ENCODE measurements around the gene WDR53. TPM values are rescaled to one million over a fixed set of nuclear protein-coding genes. Genes with fewer than 3 reads are reported as not detected.

Gene WDR53
- total and polyA plus RNA-seq, 9 of the 15 experiments (the other 6 are each of a cell fraction or from before 2014, with no cell fraction given), result 13.0 to 34.5 (median 20.9) TPM

DNA sequence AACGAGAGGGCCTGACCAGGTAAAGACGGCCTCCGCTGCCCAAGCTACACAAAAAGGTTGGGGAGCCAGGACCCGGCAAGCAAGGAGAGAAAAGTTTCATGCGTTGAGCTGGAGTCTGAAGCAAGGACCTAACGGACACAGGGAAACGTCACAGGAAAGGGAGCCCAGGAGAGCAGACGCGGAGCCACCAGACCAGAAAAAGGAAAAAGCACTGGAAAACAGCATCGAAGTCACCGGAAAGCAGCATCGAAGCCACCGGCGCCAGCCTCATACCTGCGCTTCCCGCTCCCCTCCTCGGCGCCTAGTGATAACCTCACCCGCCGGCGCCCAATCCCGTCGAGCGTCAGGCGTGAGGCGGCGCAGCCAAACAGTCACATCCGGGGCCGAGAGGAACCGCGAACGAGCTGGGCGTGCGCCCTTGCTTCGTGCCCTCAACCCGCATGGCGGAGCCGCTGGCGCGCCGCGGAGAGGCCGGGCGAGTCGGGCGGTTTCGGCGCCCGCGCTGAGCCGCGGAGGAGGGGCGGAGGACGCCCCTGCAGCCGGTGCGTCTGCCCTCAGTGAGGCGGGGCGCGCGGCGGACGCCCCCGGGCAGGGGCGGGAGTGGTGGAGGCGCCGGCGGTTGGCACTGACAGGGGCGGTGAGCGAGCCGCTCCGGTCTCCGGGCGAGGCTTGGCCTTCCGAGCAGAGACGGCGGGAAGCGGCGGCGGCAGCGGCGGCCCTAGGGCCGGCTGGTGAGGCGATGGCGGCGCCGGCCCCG, at the start of gene WDR53, which contains the start of gene FBXO45 (continued):
- TF ChIP-seq GABPA (tag; conservative IDR thresholded peaks at IDR 0.05; ENCODE audit: low read depth) (peak; percentile 96), ZNF586 (CRISPR knock-in tag; conservative IDR thresholded peaks at IDR 0.05) (no peak), C11orf30 (IDR thresholded peaks at IDR 0.05; ENCODE audit: low read depth) (peak; percentile 99), UBTF (IDR thresholded peaks at IDR 0.05; ENCODE audit: borderline replicate concordance in 1 of 2, low read depth in 2 of 2, low read length in 2 of 2) (peak; percentile 92 to 95), TBL1XR1 (IDR thresholded peaks at IDR 0.05; ENCODE audit: low read length in 2 of 2) (peak in 1 of 2 experiments; percentile 95; a peak in 2 of 4 replicates), ESRRA (IDR thresholded peaks at IDR 0.05; ENCODE audit: borderline replicate concordance, low read depth) (peak; percentile 86; the same call in 1 of the 2 replicates), NFXL1 (CRISPR knock-in tag; IDR thresholded peaks at IDR 0.05) (no peak), POLR2AphosphoS5 (IDR thresholded peaks at IDR 0.05; ENCODE audit: control insufficient read depth, insufficient read depth, low read depth, low read length) (peak; percentile 90), CREB5 (CRISPR knock-in tag; IDR thresholded peaks at IDR 0.05) (no peak), MXI1 (IDR thresholded peaks at IDR 0.05; ENCODE audit: low read depth, low read length) (peak; percentile 90), ZNF212 (CRISPR knock-in tag; IDR thresholded peaks at IDR 0.05) (peak; percentile 33; the same call in 1 of the 2 replicates), ZNF165 (CRISPR knock-in tag; IDR thresholded peaks at IDR 0.05; ENCODE audit: borderline replicate concordance) (no peak), EGR1 (conservative IDR thresholded peaks at IDR 0.05) (peak; percentile 30; the same call in 1 of the 2 replicates), ZBTB49 (CRISPR knock-in tag; IDR thresholded peaks at IDR 0.05; ENCODE audit: borderline replicate concordance) (no peak), KDM4B (IDR thresholded peaks at IDR 0.05; ENCODE audit: borderline replicate concordance in 2 of 2, low read depth in 1 of 2) (peak in 1 of 2 experiments; percentile 87; a peak in 1 of 4 replicates), HCFC1 (IDR thresholded peaks at IDR 0.05; ENCODE audit: low read depth, low read length) (peak; percentile 91), CHD1 (IDR thresholded peaks at IDR 0.05; ENCODE audit: low read length) (no peak)
- TF ChIP-seq, protein P1, sequence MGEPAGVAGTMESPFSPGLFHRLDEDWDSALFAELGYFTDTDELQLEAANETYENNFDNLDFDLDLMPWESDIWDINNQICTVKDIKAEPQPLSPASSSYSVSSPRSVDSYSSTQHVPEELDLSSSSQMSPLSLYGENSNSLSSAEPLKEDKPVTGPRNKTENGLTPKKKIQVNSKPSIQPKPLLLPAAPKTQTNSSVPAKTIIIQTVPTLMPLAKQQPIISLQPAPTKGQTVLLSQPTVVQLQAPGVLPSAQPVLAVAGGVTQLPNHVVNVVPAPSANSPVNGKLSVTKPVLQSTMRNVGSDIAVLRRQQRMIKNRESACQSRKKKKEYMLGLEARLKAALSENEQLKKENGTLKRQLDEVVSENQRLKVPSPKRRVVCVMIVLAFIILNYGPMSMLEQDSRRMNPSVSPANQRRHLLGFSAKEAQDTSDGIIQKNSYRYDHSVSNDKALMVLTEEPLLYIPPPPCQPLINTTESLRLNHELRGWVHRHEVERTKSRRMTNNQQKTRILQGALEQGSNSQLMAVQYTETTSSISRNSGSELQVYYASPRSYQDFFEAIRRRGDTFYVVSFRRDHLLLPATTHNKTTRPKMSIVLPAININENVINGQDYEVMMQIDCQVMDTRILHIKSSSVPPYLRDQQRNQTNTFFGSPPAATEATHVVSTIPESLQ (CRISPR knock-in tag; IDR thresholded peaks at IDR 0.05), result no peak
